ENCODE data around the gene PRRX2.

- TF ChIP-seq ZNF768 (CRISPR knock-in tag; IDR thresholded peaks at IDR 0.05) = no peak
- TF ChIP-seq LBX2 (CRISPR knock-in tag; IDR thresholded peaks at IDR 0.05; ENCODE audit: borderline replicate concordance) = no peak
- no peak for TF ChIP-seq ETS1 (CRISPR knock-in tag; IDR thresholded peaks at IDR 0.05)
- no peak for TF ChIP-seq ELF1 (CRISPR knock-in tag; IDR thresholded peaks at IDR 0.05)
- TF ChIP-seq ATF4 (CRISPR knock-in tag; IDR thresholded peaks at IDR 0.05) = no peak
- TF ChIP-seq, protein P1, sequence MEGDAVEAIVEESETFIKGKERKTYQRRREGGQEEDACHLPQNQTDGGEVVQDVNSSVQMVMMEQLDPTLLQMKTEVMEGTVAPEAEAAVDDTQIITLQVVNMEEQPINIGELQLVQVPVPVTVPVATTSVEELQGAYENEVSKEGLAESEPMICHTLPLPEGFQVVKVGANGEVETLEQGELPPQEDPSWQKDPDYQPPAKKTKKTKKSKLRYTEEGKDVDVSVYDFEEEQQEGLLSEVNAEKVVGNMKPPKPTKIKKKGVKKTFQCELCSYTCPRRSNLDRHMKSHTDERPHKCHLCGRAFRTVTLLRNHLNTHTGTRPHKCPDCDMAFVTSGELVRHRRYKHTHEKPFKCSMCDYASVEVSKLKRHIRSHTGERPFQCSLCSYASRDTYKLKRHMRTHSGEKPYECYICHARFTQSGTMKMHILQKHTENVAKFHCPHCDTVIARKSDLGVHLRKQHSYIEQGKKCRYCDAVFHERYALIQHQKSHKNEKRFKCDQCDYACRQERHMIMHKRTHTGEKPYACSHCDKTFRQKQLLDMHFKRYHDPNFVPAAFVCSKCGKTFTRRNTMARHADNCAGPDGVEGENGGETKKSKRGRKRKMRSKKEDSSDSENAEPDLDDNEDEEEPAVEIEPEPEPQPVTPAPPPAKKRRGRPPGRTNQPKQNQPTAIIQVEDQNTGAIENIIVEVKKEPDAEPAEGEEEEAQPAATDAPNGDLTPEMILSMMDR (CRISPR knock-in tag; IDR thresholded peaks at IDR 0.05) = no peak
- no peak for TF ChIP-seq SOX6 (IDR thresholded peaks at IDR 0.05)
- TF ChIP-seq SOX6 (CRISPR knock-in tag; IDR thresholded peaks at IDR 0.05) = no peak
- TF ChIP-seq ZNF570 (CRISPR knock-in tag; IDR thresholded peaks at IDR 0.05; ENCODE audit: borderline replicate concordance) = no peak
- no peak for TF ChIP-seq FOXP1 (IDR thresholded peaks at IDR 0.05)
- no peak for TF ChIP-seq FOXP1 (CRISPR knock-in tag; IDR thresholded peaks at IDR 0.05)
- TF ChIP-seq JUN (CRISPR knock-in tag; IDR thresholded peaks at IDR 0.05) = no peak
- no peak for TF ChIP-seq POLR2A (IDR thresholded peaks at IDR 0.05; ENCODE audit: insufficient read depth in 1 of 2, low read depth in 2 of 2, low read length in 2 of 2)
- no peak for TF ChIP-seq ZBTB20 (CRISPR knock-in tag; IDR thresholded peaks at IDR 0.05; ENCODE audit: borderline replicate concordance, low read depth)
- no peak for TF ChIP-seq ARNTL (CRISPR knock-in tag; IDR thresholded peaks at IDR 0.05)
Observed at GRCh38 chr9:129647635-129648034, 17.8 kb upstream of the PRRX2 start.

Data from HepG2 (cell line).